ENCODE measurements around the gene PIAS4. TPM values are rescaled to one million over a fixed set of nuclear protein-coding genes. Genes with fewer than 3 reads are reported as not detected.
A peak's percentile ranks its signal among the peaks of the same experiment; 100 is the strongest.

PIAS4 gene
- total and polyA plus RNA-seq, 7 donors: 7.2 to 29.9 (median 18.6) TPM

DNA sequence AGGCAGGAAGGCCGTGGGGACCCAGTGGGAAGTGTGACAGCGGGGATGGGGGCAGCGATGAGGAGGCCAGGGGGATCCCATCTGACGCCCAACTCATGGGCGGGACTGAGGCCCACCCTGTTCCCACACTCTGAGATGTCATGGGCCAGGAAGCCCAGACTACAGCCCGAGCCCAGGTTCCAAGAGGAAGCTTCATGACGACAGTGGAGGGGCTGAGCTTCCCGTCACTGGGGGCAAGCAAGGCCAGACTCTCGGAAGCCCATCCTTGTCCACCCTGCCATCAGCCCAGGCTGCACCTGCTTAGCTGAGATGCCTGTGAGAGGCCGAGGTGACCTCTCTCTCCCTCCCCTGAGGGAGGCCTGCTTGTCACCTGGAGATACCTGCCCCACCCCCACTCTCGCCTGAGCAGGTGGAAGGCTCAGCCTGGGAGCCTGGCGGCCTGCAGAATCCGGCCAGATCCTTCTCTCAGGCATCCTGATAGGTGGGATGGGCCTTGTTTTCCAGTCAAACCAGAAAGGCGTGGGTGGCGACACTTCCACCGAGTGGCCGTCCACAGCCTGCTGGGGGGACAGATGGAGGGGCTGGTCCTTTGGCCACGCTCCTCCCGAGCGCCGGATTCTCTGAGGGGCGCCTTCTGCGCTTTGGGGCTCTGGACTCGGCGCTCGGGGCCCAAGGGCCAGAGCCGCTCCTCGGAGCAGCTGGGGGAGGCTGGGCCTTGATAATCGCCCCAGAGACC is 54.3 kb downstream of the PIAS4 start:
- 13 to 63% methylated on average over 29 of the region's 29 CpGs for WGBS, 2 donors

DNA sequence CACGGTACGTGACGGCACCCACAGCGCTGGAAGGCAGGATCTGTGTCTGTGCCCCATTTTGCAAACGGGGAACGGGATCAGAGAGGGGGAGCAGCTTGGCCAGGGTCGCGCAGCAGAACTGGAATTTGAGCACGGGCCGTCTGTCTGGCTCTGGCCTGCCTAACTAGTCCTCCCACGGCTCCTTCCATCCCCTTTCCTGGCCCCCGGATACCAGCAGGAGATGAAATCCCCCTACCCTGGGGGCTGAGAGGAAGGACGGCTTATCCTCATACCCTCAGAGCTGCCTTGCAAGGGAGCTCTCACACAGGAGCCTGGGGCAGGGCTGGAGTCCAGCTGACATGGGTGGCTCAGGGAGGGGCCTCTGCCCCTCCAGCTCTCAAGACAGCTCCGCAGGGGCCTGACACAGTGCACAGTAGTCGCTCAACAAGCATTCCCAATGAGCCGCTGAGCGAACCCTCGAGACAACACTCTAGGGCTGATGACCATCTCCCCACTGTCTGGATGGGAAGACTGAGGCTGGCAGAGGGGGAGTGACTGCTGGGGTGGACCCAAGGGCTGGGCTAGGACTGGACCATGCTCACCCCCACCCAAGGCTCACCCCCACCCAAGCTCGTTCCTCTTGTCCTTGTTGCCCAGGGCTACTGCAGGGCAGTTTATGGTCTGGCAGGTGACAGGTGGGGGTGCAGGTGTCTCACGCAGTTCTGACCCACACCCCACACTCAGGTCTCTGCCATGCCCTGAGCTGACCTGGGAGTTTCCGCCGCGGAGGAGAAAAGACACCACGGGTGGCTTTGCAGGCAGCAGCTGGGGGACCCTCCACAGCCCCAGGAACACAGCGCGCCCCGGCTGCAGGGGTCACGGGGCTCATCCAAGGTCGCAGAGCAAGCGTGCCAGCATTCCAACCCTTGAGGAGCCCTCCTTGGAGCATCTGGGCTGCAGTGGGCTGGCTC is 55.2 kb downstream of the PIAS4 start:
- peak overlapping the region; percentile 97 to 100 (median 98) for H3K27ac ChIP-seq
- no peaks in the 10 kb centered on the region for H3K27me3 ChIP-seq
- 16 to 64% methylated on average over 30 of the region's 30 CpGs for WGBS, 2 donors
- no peak for DNase-seq
- peaks cover 0 to 74% (median 64%) of the 10 kb centered on the region in 4 donors for H3K4me1 ChIP-seq
- H3K4me3 ChIP-seq: peak overlapping the region in 3 of 4 donors; percentile 89 to 95 (median 89)
- H3K9me3 ChIP-seq: no peaks in the 10 kb centered on the region
- TF ChIP-seq POLR2AphosphoS5 (IDR thresholded peaks at IDR 0.05): no peak
- peak in 1 of 2 donors; percentile 5 for TF ChIP-seq POLR2A (IDR thresholded peaks at IDR 0.05)
- TF ChIP-seq, protein P1, sequence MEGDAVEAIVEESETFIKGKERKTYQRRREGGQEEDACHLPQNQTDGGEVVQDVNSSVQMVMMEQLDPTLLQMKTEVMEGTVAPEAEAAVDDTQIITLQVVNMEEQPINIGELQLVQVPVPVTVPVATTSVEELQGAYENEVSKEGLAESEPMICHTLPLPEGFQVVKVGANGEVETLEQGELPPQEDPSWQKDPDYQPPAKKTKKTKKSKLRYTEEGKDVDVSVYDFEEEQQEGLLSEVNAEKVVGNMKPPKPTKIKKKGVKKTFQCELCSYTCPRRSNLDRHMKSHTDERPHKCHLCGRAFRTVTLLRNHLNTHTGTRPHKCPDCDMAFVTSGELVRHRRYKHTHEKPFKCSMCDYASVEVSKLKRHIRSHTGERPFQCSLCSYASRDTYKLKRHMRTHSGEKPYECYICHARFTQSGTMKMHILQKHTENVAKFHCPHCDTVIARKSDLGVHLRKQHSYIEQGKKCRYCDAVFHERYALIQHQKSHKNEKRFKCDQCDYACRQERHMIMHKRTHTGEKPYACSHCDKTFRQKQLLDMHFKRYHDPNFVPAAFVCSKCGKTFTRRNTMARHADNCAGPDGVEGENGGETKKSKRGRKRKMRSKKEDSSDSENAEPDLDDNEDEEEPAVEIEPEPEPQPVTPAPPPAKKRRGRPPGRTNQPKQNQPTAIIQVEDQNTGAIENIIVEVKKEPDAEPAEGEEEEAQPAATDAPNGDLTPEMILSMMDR (IDR thresholded peaks at IDR 0.05): no peak
- no peak for TF ChIP-seq EP300 (IDR thresholded peaks at IDR 0.05)
- intact Hi-C loops (cut with DNase I): no loop called here
- peaks cover 0 to 6% (median 3%) of the 10 kb centered on the region in 4 donors for H3K36me3 ChIP-seq

More for the DNA sequence above, 54.3 kb downstream of the PIAS4 start:
- no peaks in the 10 kb centered on the region for H3K27me3 ChIP-seq
- H3K4me1 ChIP-seq: peaks cover 0 to 73% (median 67%) of the 10 kb centered on the region in 4 donors
- TF ChIP-seq POLR2A (IDR thresholded peaks at IDR 0.05) (no peak), EP300 (IDR thresholded peaks at IDR 0.05) (no peak), POLR2AphosphoS5 (IDR thresholded peaks at IDR 0.05) (no peak)
- TF ChIP-seq, protein P1 (IDR thresholded peaks at IDR 0.05): no peak
- intact Hi-C loops (cut with DNase I): no loop called here
- no peaks in the 10 kb centered on the region for H3K9me3 ChIP-seq
- H3K36me3 ChIP-seq: peaks cover 0 to 6% (median 3%) of the 10 kb centered on the region in 4 donors
- DNase-seq: peak; percentile 76
- H3K27ac ChIP-seq: peak overlapping the region; percentile 97 to 100 (median 98)
- H3K4me3 ChIP-seq: peak overlapping the region; percentile 22 to 89 (median 64)

DNA sequence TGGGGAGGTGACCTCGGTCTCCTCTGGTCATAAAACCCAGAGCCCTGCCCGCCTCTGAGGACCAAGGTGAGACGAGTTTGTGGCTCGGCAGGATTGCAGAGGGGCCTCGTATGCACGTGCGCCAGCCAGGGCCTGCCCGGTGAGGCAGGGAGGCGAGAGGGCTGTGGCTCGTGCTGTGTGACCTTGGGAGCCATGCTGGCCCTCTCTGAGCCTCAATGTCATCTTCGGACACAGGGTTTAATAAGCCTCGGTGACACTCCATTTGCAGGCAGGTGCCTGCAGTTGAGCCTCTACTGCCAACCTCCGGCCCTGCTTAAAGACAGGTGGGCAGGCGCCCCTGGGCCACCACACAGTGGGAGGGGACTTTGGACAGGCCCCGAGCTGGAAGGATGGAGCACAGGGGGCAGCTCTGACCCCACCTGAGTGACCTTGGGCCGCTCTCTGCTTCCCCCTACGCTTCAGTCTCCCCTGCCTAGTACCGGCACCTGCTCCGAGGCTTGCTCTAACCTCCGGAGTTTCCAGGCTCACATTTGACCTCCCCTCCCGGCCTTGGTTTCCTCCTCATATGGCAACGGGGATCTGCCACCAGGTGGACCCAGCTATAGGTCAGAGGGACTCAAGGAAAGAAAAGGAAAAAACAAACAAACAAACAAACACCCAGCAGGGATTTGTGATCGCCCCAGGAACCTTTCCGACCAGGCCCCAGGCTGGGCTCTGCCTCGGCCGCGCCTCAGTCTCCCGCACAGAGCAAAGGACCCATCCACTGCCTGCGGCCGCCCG is 56.0 kb downstream of the PIAS4 start:
- no peaks in the 10 kb centered on the region for H3K27me3 ChIP-seq
- H3K36me3 ChIP-seq: peaks cover 0 to 6% (median 3%) of the 10 kb centered on the region in 4 donors
- DNase-seq: no peak
- H3K9me3 ChIP-seq: no peaks in the 10 kb centered on the region
- TF ChIP-seq POLR2A (IDR thresholded peaks at IDR 0.05) (peak; percentile 5 to 31), POLR2AphosphoS5 (IDR thresholded peaks at IDR 0.05) (peak in 2 of 4 donors; percentile 56 to 81), EP300 (IDR thresholded peaks at IDR 0.05) (no peak)
- TF ChIP-seq, protein P1 (IDR thresholded peaks at IDR 0.05): no peak
- peaks cover 0 to 74% (median 64%) of the 10 kb centered on the region in 4 donors for H3K4me1 ChIP-seq
- WGBS, 2 donors: 6 to 47% methylated on average over 31 of the region's 31 CpGs
- peak overlapping the region; percentile 97 to 100 (median 98) for H3K27ac ChIP-seq
- H3K4me3 ChIP-seq: peak overlapping the region; percentile 67 to 95 (median 89)
- intact Hi-C loops (cut with DNase I): no loop called here

DNA sequence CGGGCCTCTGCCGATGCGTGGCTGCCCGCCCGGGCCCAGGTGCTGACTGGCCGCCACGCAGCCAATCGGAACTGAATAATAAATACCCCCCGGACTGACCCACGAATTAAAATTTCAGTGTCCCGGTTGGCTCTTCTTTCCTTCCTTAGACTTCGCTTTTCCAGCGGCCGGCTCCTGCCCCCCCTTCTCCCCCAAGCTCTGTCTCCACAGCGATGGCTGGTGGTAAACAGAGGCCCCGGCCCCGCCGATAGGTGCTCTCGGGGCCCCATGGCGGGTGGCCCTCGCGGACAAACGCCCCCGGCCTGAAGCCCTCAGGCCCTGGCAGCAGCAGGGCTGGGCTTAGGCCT is 56.6 kb downstream of the PIAS4 start:
- Histone ChIP-seq H3K9me3 (no peaks in the 10 kb centered on the region), H3K27me3 (no peaks in the 10 kb centered on the region), H3K4me3 (peak overlapping the region; percentile 67 to 95 (median 89)), H3K36me3 (peaks cover 0 to 6% (median 3%) of the 10 kb centered on the region in 4 donors), H3K27ac (peak overlapping the region; percentile 97 to 100 (median 98)), H3K4me1 (peaks cover 0 to 68% (median 60%) of the 10 kb centered on the region in 4 donors)
- intact Hi-C loops (cut with DNase I): no loop called here
- DNase-seq: peak; percentile 82
- TF ChIP-seq POLR2A (IDR thresholded peaks at IDR 0.05) (peak in 1 of 2 donors; percentile 7), EP300 (IDR thresholded peaks at IDR 0.05) (no peak), POLR2AphosphoS5 (IDR thresholded peaks at IDR 0.05) (peak in 3 of 4 donors; percentile 3 to 73 (median 13))
- WGBS, 2 donors: 2 to 21% methylated on average over 24 of the region's 24 CpGs
